B cell (primary cell): ENCODE results near the gene SIM1. TPM values are rescaled to one million over a fixed set of nuclear protein-coding genes. Genes with fewer than 3 reads are reported as not detected.

ENCODE experiments used
- ATAC-seq: fragments of 200-7000 bp; cut with Tn5 transposase; one replicate; pipeline ENCODE4 v1.10.0; 2021; ENCODE audit warnings: low read depth, mild to moderate bottlenecking, moderate number of reproducible peaks, moderate library complexity
- CTCF ChIA-PET: fragments of 350-600 bp; sonication (Branson Sonifier 250); formaldehyde crosslinking; loops from one replicate; lab custom pipeline; 2021; ENCODE audit warnings: antibody characterized with exemption, inconsistent platforms; lab: Charles Lee
- POLR2A ChIA-PET: fragments of 350-600 bp; sonication (Branson Sonifier 250); formaldehyde crosslinking; loops from one replicate; lab custom pipeline; 2021; ENCODE audit warnings: antibody characterized with exemption; lab: Charles Lee
- DNase-seq: peaks from one replicate; pipeline ENCODE4 v3.0.0; 2013
- H2AFZ ChIP-seq: 2 replicates; pipeline ENCODE4 v1.6.1; 2012; ENCODE audit warnings: mild to moderate bottlenecking, low read depth, low read length; ENCODE audit not compliant: insufficient read depth, poor library complexity, severe bottlenecking
- H3K27ac ChIP-seq, 2 donors: 1 replicate in 1 of 2; 2 replicates in 1 of 2; pipeline ENCODE4 v1.5.1; 2012 to 2013; ENCODE audit warnings: low read length in 2 of 2, mild to moderate bottlenecking in 2 of 2, moderate library complexity in 1 of 2
- H3K27me3 ChIP-seq, 4 experiments: fragments of 200-600 bp in 1 of 4; sonication (generic) in 1 of 4; replicated peaks in 1 of 4; 1 replicate in 2 of 4; 2 replicates in 2 of 4; pipeline versions ENCODE4 v1.6.1 to v1.7.0; 2013 to 2016; ENCODE audit warnings: low read length in 3 of 4, mild to moderate bottlenecking in 2 of 4, mixed read lengths in 1 of 4, moderate library complexity in 1 of 4; ENCODE audit not compliant: insufficient read depth in 4 of 4, control insufficient read depth in 3 of 4; ENCODE audit errors: control extremely low read depth in 1 of 4
- H3K36me3 ChIP-seq, 2 experiments: replicated peaks in 1 of 2; 1 replicate in 1 of 2; 2 replicates in 1 of 2; pipeline versions ENCODE4 v1.6.1 to v1.7.1; 2013; ENCODE audit warnings: low read length in 1 of 2; ENCODE audit not compliant: insufficient read depth in 2 of 2, control insufficient read depth in 1 of 2; ENCODE audit errors: control extremely low read depth in 1 of 2, extremely low read depth in 1 of 2
- H3K4me1 ChIP-seq, 2 donors: fragments of 200-600 bp in 1 of 2; sonication (generic) in 1 of 2; 1 replicate in 1 of 2; 2 replicates in 1 of 2; pipeline versions ENCODE4 v1.5.1 to v1.6.1; 2013 to 2017; ENCODE audit warnings: low read length in 2 of 2; ENCODE audit not compliant: control insufficient read depth in 2 of 2, insufficient read depth in 2 of 2
- H3K4me2 ChIP-seq: replicated peaks from 2 replicates; pipeline ENCODE3; 2012; ENCODE audit warnings: mild to moderate bottlenecking, low read depth, low read length; ENCODE audit not compliant: poor library complexity, severe bottlenecking
- H3K4me3 ChIP-seq, 5 experiments: fragments of 200-600 bp in 1 of 5; sonication (generic) in 1 of 5; 1 replicate in 3 of 5; 2 replicates in 2 of 5; pipeline versions ENCODE4 v1.5.1 to v1.7.0; 2011 to 2016; ENCODE audit warnings: low read length in 4 of 5, mild to moderate bottlenecking in 4 of 5, low read depth in 2 of 5, control low read depth in 1 of 5, moderate library complexity in 1 of 5; ENCODE audit not compliant: insufficient read depth in 1 of 5; ENCODE audit errors: control extremely low read depth in 1 of 5, extremely low read depth in 1 of 5
- H3K79me2 ChIP-seq: fragments of 200-600 bp; sonication (generic); one replicate; pipeline ENCODE4 v1.6.0; 2016; ENCODE audit warnings: low read length; ENCODE audit not compliant: control insufficient read depth, insufficient read depth
- H3K9ac ChIP-seq: fragments of 200-600 bp; sonication (generic); 2 replicates; pipeline ENCODE4 v1.6.1; 2017; ENCODE audit warnings: mild to moderate bottlenecking, low read length, moderate library complexity
- H3K9me3 ChIP-seq, 3 donors: one replicate each; pipeline versions ENCODE4 v1.6.1 to v1.7.1; 2013; ENCODE audit warnings: low read length in 2 of 3; ENCODE audit not compliant: control insufficient read depth in 2 of 3, insufficient read depth in 1 of 3; ENCODE audit errors: control extremely low read depth in 1 of 3
- H4K20me1 ChIP-seq: 2 replicates; pipeline ENCODE4 v1.6.0; 2012; ENCODE audit warnings: mild to moderate bottlenecking, low read length; ENCODE audit not compliant: insufficient read depth, control insufficient read depth, poor library complexity, severe bottlenecking
- H3K27ac Mint-ChIP-seq: one replicate; pipeline ENCODE4 v1.8.0; 2021; ENCODE audit warnings: mixed read lengths
- H3K27me3 Mint-ChIP-seq: one replicate; pipeline ENCODE4 v1.8.0; 2021; ENCODE audit warnings: mixed read lengths
- H3K4me1 Mint-ChIP-seq: one replicate; pipeline ENCODE4 v1.8.0; 2021; ENCODE audit warnings: mixed read lengths
- H3K4me3 Mint-ChIP-seq: one replicate; pipeline ENCODE4 v1.8.0; 2021; ENCODE audit warnings: mixed read lengths
- H3K9me3 Mint-ChIP-seq: one replicate; pipeline ENCODE4 v1.8.0; 2022; ENCODE audit warnings: mixed read lengths; ENCODE audit not compliant: insufficient read depth
- CTCF ChIP-seq: fragments of 200-600 bp; IDR thresholded peaks from one replicate; pipeline ENCODE4 v1.8.0; 2022; ENCODE audit warnings: antibody characterized with exemption, mild to moderate bottlenecking
- EZH2 ChIP-seq: IDR thresholded peaks from 2 replicates; pipeline ENCODE4 v1.6.1; 2012; ENCODE audit warnings: borderline replicate concordance, low read depth, mild to moderate bottlenecking, moderate library complexity, low read length; ENCODE audit not compliant: insufficient read depth, poor library complexity, severe bottlenecking
- WGBS: methylation state at CpG from one replicate; pipeline ENCODE4 v1.1.5; 2013; ENCODE audit warnings: missing lambda C conversion rate; ENCODE audit not compliant: insufficient coverage; 5-methylcytosine and 5-hydroxymethylcytosine counted together
- intact Hi-C: fragments of 100-400 bp; cut with micrococcal nuclease; formaldehyde crosslinking; loops from one replicate; pipeline ENCODE4 v1.10.0; 2022
- polyA plus RNA-seq: library from polyadenylated mRNA; depleted of rRNA; stranded (reverse); fragments of >200 nt; gene quantifications from 2 replicates; pipeline ENCODE4 v1.2.3, GENCODE V29; 2012
- total RNA-seq, 2 donors: library from RNA; stranded (reverse); fragments of 120-200 nt in 1 of 2; gene quantifications; 1 replicate in 1 of 2; 2 replicates in 1 of 2; pipeline versions ENCODE4 v1.2.3 to v1.2.4, GENCODE V29; 2013 to 2022

SIM1 gene
- total and polyA plus RNA-seq, 2 donors (not counting 1 experiment from before 2014, with no cell fraction given), result not detected

- H2AFZ ChIP-seq, result no peak overlapping the region
- DNase-seq (no peak), ATAC-seq (no peak)
- Mint-ChIP-seq H3K9me3 (no peaks in the 10 kb centered on the region), H3K27me3 (peaks cover 3% of the 10 kb centered on the region), H3K4me3 (no peak overlapping the region), H3K4me1 (no peaks in the 10 kb centered on the region), H3K27ac (no peak overlapping the region)
- ChIA-PET CTCF (no interaction called here), POLR2A (no interaction called here)
- no peaks in the 10 kb centered on the region for H4K20me1 ChIP-seq
- no peak overlapping the region for H3K9ac ChIP-seq
- intact Hi-C loops, result no loop called here
- H3K4me3 ChIP-seq, result no peak overlapping the region
- H3K4me1 ChIP-seq, result no peaks in the 10 kb centered on the region
- TF ChIP-seq EZH2 (no peak), CTCF (no peak)
- WGBS, result 79% methylated on average over 3 of the region's 4 CpGs
- no peaks in the 10 kb centered on the region for H3K36me3 ChIP-seq
- no peak overlapping the region for H3K4me2 ChIP-seq
- no peaks in the 10 kb centered on the region for H3K79me2 ChIP-seq
- no peaks in the 10 kb centered on the region for H3K27me3 ChIP-seq
- H3K9me3 ChIP-seq, result no peaks in the 10 kb centered on the region
- H3K27ac ChIP-seq, result no peak overlapping the region
Observed at GRCh38 chr6:100344761-100345160, 120.0 kb downstream of the SIM1 start.

- intact Hi-C loops, result no loop called here
- no peak overlapping the region for H3K4me3 Mint-ChIP-seq
Observed at GRCh38 chr6:100344321-100344720, 120.4 kb downstream of the SIM1 start.

More at GRCh38 chr6:100344321-100344720, 120.4 kb downstream of the SIM1 start:
- no peaks in the 10 kb centered on the region for H3K79me2 ChIP-seq
- WGBS, result no CpG with 5 or more reads among the region's 2 CpGs
- Mint-ChIP-seq H3K9me3 (no peaks in the 10 kb centered on the region), H3K27ac (no peak overlapping the region), H3K4me1 (no peaks in the 10 kb centered on the region), H3K27me3 (peaks cover 3% of the 10 kb centered on the region)
- H3K4me1 ChIP-seq, result no peaks in the 10 kb centered on the region
- no peak overlapping the region for H2AFZ ChIP-seq
- no peaks in the 10 kb centered on the region for H3K9me3 ChIP-seq
- no peak overlapping the region for H3K27ac ChIP-seq
- H3K9ac ChIP-seq, result no peak overlapping the region
- H3K4me3 ChIP-seq, result no peak overlapping the region
- no peak for TF ChIP-seq EZH2
- no peak for TF ChIP-seq CTCF
- POLR2A ChIA-PET, result no interaction called here
- no peaks in the 10 kb centered on the region for H3K36me3 ChIP-seq
- no peak overlapping the region for H3K4me2 ChIP-seq
- no peaks in the 10 kb centered on the region for H4K20me1 ChIP-seq
- no peaks in the 10 kb centered on the region for H3K27me3 ChIP-seq
- no peak for DNase-seq
- no peak for ATAC-seq
- CTCF ChIA-PET, result no interaction called here
